Medulla oblongata (tissue), 1 donor: Measurements from ENCODE around the gene SPRR1B.
"Not testable (repeated sequence)": the region's sequence is repeated elsewhere in the genome, so short reads cannot be mapped to it uniquely, and the experiment has no call there.

ENCODE experiments used
- DNase-seq: peaks from one replicate; pipeline ENCODE4 v3.0.0-alpha.2; 2015; ENCODE audit errors: extremely low spot score

Gene SPRR1B, protein sequence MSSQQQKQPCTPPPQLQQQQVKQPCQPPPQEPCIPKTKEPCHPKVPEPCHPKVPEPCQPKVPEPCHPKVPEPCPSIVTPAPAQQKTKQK

DNA sequence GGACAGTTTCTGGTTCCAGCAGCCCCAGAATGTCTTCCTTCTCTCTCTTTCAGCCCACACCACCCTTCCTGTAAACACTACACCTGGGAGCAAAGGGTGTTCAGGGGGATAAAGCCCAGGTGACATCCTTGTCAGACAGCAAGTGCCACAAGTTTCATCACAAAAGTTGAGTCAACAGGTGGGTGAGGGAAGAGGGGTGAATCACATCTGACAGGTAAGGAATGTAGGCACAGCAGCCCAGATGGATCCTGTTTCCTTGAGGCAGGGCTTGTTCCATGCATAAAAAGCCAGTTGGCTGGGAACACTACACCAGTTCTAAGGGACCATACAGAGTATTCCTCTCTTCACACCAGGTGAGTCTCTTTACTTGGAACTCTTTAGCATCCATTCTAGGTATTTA, at the start of gene SPRR1B:
SPRR1B (plus strand) TSS at position 309 of the 400 bp plus-strand sequence. CDS start 1,143 bp downstream, outside the sequence.
- DNase-seq: no peak

DNA sequence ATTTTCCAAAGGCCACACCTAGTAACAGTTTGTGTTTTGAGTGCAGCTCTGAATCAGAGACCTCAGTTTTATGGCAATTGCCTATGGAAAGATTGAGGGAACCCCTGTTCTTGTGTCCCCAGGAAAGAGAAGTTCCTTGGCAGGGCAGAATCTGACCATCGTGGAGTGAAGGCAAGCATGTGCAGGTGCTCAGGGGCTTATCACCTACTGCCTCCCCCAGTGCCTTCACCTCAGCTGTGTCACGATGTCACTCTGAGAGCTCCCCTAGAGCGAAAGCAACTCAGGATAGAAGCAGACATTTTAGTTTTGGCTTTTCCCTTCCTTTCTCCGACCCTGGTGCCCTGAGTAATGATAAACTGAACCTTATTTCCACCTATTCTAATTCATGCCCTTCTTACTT, 48.9 kb upstream of the SPRR1B start:
- no peak for DNase-seq

DNA sequence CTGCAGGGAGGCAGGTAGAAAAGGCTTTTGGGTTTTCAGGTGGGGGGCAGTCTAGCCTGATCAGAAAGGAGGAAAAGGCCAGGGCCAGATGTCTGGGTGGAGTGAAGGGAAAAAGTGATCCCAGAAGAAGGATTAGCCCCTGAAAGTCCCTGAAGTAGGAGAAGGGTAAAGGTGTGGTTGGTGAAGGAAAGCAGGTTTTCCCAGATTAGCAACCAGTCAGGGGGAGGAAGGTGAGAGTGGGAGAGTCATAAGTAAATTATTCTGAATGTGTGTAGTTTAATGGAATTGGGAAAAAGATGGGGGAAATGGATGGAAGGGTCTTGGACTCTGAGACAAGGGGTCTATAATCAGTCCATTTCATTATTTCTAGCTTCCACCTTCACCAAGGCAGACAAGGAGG, 47.8 kb upstream of the SPRR1B start:
- no peak for DNase-seq

DNA sequence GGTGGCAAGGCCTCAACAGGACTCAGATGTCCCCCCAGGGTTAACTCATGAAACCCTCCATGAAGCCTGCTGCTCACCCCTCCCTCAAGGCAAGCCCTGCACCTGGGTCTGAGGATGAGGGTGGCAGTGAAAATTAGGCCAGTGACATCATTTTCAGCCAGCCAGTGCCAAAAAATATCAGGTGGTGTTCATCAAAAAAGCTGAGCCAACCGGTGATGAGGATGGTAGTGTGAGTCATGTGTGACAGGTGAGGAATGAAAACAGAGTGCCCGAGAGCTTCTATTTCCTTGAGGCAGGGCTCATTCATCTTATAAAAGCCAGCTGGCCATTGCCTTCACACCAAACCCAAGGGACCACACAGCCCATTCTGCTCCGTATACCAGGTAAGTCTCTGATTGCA, 47.3 kb upstream of the SPRR1B start, which contains the start of gene SPRR1A:
SPRR1A (plus strand) TSS at position 339 of the 400 bp plus-strand sequence. CDS start 1,150 bp downstream, outside the sequence.
- no peak for DNase-seq

DNA sequence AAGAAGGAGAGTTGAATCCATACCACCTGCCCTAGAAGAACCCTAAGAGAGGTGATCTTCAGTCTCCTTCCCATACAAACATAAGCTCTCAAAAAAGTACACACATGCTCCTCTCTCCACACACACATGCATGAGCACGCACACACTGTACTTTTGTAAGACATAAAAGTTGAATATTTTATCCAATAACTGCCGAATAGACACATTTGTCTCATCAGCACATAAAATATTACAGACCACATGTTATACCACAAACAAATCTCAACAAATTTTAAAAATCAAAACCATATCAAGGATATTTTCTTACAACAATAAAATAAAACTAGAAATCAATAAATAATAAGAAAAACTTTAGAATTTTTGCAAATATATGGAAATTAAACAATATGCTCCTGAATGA, 44.4 kb upstream of the SPRR1B start:
- DNase-seq: no peak

DNA sequence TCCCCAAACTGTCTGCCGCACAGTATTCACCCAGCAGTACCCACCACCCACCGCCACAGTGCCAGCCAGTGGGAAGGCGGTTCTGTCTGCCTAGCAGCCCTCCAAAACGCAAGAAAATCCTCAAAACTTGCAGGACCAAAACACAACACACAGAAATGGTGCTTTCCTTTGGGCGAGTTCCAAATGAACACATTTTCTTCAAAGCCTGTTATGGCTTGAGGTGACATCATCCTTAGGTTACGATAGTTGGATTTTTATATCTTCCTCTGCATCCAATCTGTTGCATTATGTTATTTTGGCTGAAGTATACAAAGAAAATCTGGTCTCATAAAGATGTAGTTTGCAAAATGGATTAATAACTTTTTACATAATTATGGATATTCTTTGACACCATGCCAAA, 37.8 kb upstream of the SPRR1B start:
- DNase-seq: no peak

DNA sequence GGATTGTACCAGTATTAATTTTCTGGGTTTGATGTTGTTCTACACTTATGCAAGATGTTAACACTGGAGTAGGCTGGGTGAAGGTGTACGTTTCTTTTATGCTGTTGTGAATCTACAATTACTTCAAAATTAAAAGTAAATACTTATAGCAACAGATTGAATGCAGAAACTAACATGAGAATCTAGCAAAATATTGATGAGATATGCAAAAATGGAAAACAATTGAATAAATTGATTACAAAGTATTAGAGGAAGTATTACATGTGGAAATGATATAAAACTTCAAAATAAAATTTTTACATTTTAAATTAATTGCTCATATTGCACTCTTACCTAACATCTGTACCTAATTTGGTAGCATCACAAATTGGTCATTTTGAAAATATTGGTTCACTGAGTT, 35.2 kb upstream of the SPRR1B start:
- DNase-seq: no peak

DNA sequence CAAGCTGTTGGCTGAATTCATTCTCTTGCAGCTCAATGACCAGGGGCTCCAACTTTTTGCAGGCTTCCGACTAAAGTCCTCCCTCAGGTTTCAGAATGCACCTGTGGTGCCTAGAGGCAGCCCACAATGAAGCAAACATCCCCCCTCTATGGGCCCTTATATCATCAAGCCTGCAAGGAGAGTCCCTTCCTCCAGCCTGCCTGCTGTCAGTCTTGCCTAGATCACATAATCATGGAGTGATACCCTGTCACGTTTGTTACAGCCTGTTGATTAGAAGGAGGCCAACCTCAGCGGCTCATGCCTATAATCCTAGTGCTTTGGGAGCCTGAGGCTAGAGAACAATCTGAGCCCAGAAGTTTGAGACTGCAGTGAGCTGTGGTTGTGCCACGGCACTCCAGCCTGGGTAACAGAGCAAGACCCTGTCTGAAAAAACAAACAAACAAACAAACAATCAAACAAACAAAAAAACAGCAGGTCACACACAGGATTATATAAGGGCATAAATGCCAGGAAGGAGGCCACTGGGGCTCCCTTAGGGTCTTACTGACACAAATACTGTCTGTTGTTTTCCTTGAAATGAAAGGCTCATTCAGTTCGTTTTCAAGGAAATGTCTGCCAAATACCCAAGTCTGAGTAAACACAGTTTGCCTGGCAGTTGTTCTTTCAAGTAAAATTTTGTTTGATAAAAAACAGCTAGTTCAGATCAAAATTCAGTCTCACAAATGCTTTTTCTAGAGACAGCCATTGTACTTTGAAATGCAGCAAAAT, 34.2 kb upstream of the SPRR1B start:
- peak; percentile 65 for DNase-seq

DNA sequence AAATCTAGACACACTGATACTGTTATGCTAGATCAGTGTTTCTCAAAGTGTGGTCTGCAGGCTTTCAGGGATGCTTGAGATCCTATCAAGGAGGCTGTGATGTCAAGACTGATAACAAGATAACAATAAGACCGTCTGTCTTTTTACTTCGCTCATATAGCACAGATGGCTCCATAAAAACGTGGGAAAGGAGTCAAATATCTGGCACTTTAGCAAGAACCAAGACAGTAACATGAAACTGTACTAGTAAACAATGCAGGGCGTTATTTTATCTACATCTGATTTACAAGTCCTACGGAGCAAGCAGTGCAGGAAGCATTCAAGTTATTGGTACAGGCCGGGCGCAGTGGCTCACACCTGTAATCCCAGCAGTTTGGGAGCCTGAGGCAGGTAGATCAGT, 33.1 kb upstream of the SPRR1B start:
- DNase-seq: no peak

DNA sequence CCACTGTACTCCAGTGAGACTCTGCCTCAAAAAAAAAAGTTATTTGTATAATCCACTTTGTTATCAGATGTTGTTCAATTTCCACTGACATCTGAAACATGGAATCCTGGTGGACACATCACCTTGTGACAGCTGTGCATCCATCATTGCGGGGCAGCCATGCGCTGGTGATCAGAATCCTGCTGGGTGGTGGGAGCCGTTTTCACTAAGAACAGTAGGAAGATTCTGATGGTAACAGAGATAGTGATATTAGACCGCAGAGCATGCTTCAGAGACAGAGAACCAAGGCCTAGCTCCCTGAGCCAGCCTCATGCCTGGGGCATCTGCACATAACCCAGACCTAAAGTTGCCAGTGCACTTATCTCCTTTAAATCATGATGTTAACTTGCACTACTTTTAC, 32.5 kb upstream of the SPRR1B start:
- no peak for DNase-seq

DNA sequence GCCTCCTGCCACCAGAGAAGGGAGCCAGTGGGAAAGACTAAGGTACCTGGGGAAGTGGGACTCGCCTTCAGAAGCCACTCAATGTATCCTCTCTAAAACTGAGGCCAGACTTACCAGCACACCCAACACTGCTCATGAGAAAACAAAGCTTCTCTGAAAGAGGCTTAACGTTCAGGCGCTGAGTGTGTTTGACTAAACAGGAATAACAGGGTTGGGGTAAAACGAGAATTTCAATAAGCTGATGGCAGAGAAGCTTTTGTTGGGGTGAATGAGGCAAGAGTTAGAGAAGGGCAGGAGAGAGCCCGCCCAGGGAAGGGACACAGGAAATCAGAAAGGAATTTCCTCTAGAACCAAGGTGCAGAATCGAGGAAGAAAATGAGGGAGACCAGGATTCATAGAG, 31.2 kb upstream of the SPRR1B start:
- DNase-seq: no peak

DNA sequence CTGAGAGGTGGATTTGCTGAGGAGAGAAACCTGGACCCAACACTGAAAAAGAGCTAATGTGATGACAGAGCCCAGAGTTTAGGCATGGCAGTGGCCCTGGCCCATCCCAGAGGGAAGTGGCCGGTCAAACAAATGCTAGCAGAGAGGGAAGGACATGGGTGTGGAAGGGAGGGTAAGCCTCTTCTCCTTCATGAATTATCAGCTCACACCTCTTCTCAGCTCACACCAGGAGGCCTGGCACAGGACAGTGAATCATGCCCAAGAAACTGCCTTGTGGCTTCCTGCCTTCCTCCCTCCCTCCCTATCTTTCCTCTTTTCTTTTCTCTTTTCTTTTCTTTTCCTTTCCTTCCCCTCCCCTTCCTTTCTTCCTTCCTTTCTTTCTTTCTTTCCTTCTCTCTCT, 30.7 kb upstream of the SPRR1B start:
- DNase-seq: no peak

DNA sequence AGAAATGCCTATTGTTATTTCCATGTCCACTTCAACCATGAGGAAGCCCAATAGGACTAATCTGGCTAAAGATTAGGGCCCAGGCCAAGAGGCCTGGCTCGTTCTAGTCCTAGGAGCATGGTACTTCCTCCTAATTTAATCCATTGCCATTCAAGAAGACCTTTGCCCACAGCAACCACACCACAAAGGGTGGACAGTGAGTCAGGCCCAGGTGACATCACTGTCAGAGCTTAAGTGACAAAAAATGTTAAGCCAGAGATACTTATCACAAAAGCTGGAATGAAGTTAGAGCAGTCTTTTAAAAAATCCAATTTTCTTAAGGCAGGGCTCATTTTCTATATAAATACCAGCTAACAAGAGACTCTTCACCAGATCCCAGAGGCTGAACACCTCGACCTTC, 29.6 kb upstream of the SPRR1B start, which contains the start of gene SPRR3:
SPRR3 (plus strand) TSS at position 368 of the 400 bp plus-strand sequence. CDS start 1,272 bp downstream, outside the sequence.
- no peak for DNase-seq

DNA sequence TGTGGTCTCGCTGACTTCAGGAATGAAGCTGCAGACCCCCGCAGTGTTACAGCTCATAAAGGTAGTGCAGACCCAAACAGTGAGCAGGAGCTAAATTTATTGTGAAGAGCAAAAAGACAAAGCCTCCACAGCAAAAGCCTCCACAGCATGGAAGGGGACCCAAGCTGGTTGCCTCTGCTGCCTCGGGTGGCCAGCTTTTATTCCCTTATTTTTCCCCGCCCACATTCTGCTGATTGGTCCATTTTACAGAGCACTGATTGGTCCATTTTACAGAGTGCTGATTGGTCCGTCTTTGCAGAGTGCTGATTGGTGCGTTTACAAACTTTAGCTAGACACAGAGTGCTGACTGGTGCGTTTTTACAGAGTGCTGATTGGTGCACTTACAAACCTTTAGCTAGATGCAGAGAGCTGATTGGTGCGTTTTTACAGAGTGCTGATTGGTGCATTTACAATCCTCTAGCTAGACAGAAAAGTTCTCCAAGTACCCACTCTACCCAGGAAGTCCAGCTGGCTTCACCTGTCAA, 19.7 kb upstream of the SPRR1B start:
- DNase-seq: not testable (repeated sequence)

DNA sequence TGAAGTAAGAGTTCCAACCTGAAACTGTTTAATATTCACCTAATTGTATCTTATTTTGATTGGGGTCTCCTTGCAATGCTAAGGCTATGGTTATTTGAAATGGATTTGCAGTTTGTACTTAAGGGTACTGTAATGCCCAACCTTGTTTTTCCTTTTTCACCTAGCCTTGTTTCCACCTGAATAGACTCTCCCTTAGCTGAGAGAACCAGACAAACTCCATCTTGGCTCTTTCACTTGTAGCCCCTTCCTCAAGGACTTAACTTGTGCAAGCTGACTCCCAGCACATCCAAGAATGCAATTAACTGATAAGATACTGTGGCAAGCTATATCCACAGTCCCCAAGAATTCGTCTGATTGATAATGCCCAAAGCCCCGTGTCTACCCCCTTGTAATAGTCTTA, 9.2 kb upstream of the SPRR1B start:
- not testable (repeated sequence) for DNase-seq

DNA sequence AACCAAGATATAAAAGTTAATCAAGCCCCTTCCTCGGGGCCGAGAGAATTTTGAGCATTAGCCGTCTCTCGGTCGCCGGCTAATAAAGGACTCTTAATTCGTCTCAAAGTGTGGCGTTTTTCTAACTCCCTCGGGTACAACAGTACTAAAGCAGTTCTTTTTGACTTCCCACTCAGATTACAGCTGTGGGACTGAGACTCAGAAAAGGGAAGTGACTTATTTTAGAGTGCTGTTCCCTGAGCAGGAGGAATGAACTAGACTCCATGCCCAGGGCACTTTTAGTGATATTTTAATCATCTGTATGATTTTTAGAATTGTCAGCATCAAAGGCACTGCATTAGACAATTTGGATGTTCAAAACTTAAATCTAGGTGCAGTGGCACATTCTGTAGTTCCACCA, 8.7 kb upstream of the SPRR1B start:
- DNase-seq: not testable (repeated sequence)

DNA sequence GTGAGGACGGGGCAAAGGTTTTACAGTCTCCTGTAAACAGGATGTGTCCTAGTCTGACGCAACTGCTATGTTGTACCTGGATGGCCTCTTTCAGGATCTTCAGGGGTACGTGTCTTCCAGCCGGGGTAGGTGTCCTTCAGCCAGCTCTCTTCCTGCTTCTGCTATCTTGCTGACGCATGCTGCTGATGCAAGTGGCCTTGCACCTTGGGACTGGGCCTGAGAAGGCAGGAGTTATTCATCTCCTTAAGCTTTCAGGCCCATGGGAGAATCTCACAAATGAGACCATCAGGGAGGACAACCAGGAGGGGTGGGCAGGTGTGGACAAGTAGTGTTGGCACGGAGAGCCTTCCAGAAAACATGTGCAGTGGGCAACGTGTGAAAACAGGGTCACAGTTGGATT, 7.9 kb upstream of the SPRR1B start:
- DNase-seq: no peak

DNA sequence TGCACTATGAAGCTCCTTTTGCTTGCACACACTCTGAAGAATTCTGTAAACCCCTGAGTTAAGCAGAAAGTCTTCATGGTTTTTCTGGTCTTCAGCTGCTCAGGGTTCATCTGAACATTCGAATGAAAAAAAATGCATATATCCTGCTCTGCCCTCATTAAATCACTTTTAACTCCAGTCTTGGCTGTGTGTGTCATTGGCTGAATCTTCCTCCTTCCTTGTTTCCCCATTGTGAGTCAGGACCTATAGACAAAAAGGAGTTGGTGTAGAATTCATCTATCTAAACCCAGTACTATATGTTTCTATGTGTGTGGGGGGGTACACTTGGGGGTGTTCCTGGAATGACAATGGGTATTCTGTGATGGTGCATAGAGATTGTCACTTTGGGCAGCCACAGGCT, 6.6 kb upstream of the SPRR1B start:
- DNase-seq: no peak

DNA sequence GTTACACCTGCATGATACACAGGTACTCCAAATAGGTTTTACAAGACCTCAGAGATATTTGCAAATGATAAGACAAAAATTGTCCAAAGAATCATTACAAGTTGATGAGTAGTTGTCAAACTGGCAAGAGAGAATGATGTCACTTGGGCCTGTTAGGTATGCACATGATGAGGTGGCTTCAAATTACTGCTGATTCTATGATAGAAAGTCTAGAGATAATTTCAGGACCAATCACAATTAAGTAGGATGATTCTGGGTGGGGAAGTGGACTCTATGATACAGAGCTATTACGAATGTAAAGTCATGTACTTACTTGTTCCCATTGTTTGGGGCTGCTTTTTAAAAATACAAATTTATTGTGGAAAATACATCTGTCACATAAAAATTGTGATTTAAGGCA, 5.2 kb upstream of the SPRR1B start:
- no peak for DNase-seq

DNA sequence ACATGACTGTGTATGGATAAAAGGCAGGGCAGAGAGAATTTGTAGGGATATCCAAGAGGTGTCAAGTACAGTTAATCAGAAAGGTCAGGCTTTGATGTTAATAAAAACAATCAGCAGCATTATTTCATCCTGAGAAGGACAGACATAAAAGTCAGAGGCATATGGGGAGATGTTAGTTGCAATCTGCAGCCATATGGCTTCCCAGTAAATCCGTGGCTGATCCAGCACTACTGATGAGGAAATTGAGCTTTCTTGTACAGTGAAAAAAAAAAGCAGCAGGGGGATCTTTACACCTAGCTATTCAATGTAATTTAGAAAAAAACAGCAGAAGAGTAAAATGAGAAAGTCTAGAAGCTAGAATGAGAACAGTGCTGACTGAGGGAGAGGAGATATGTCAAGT, 2.2 kb upstream of the SPRR1B start:
- DNase-seq: no peak

DNA sequence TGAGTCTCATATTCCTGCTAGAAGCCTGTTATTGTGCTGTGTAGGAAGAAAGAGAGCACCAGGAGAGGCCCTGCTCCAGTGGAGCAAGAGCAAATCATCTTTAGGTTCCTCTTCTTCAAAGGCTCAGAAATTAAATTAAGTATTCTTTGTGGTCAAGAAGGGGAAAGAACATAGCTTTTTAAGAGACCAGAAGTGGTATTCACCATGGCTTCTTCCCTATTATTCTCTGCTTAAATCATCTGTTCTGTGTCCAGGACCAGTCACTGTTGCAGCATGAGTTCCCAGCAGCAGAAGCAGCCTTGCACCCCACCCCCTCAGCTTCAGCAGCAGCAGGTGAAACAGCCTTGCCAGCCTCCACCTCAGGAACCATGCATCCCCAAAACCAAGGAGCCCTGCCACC, 1.1 kb downstream of the SPRR1B start:
- no peak for DNase-seq

DNA sequence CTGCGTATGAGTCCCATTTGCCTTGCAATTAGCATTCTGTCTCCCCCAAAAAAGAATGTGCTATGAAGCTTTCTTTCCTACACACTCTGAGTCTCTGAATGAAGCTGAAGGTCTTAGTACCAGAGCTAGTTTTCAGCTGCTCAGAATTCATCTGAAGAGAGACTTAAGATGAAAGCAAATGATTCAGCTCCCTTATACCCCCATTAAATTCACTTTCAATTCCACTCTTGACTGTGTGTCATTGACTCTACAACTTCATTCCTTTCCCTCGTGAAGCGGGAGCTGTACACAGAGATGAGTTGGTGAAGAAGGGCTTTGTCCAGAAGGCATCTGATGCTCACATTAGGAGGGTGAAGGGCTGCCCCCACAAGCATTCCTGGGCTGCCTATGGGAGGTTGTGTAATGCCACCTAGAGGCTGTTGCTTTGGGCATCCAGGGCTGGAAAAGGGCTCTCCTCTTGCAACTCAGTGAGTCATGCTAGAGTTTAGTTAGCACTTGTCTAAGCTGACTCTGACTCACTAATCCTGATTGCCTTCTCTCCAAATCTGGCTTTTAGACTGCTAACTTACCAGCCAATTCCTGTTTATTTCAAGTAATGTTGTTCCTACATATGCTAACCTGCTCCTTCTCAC, 1.8 kb downstream of the SPRR1B start:
- DNase-seq: peak; percentile 60

DNA sequence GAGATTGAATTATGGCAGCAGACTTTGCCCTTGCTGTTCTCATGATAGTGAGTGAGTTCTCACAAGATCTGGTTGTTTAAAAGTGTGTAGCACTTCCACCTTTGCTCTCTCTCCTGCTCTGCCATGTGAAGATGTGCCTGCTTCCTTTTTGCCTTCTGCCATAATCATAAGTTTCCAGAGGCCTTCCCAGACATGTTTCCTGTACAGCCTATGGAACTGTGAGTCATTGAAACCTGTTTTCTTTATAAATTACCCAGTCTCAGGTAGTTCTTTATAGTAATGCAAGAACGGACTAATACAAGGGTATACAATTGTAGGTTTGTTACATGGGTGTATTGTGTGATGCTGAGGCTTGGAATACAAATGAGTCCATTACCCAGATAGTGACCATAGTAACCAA, 4.2 kb downstream of the SPRR1B start:
- no peak for DNase-seq
